Ramos (cell line): ENCODE data around the gene MMD.
"Not testable (repeated sequence)": the region's sequence is repeated elsewhere in the genome, so short reads cannot be mapped to it uniquely, and the experiment has no call there.

Experiments used
- in situ Hi-C: fragments of 300-500 bp; cut with MboI; formaldehyde crosslinking; loops from one replicate; pipeline ENCODE4 v1.14.3; 2022; ENCODE audit warnings: low sequenced_read_pairs; ENCODE audit not compliant: unreplicated experiment

Gene MMD

GRCh38 chr17:55444471-55445441, 23.1 kb upstream of the MMD start:
- in situ Hi-C loops, result no loop called here

GRCh38 chr17:55443904-55444303, 22.3 kb upstream of the MMD start:
- in situ Hi-C loops, result no loop called here

GRCh38 chr17:55442953-55443683, 21.5 kb upstream of the MMD start:
- in situ Hi-C loops, result no loop called here

GRCh38 chr17:55442462-55442861, 20.8 kb upstream of the MMD start:
- in situ Hi-C loops, result no loop called here

GRCh38 chr17:55441544-55441943, 19.9 kb upstream of the MMD start:
- in situ Hi-C loops, result no loop called here

GRCh38 chr17:55440391-55440790, 18.8 kb upstream of the MMD start:
- in situ Hi-C loops, result no loop called here

- in situ Hi-C loops, result no loop called here
Observed at GRCh38 chr17:55437159-55437605, 15.5 kb upstream of the MMD start.

- in situ Hi-C loops, result no loop called here
Observed at GRCh38 chr17:55436224-55437158, 14.9 kb upstream of the MMD start.

- in situ Hi-C loops, result no loop called here
Observed at GRCh38 chr17:55435408-55435807, 13.8 kb upstream of the MMD start.

GRCh38 chr17:55434721-55435120, 13.1 kb upstream of the MMD start:
- in situ Hi-C loops, result no loop called here

GRCh38 chr17:55433629-55434422, 12.2 kb upstream of the MMD start:
- in situ Hi-C loops, result no loop called here

GRCh38 chr17:55433029-55433628, 11.5 kb upstream of the MMD start:
- in situ Hi-C loops, result no loop called here

- in situ Hi-C loops, result no loop called here
Observed at GRCh38 chr17:55432358-55433028, 10.9 kb upstream of the MMD start.

- in situ Hi-C loops, result not testable (repeated sequence)
Observed at GRCh38 chr17:55431914-55432313, 10.3 kb upstream of the MMD start.

- in situ Hi-C loops, result no loop called here
Observed at GRCh38 chr17:55430541-55431288, 9.1 kb upstream of the MMD start.

- in situ Hi-C loops, result no loop called here
Observed at GRCh38 chr17:55427587-55427882, 5.9 kb upstream of the MMD start.

GRCh38 chr17:55426851-55427586, 5.4 kb upstream of the MMD start:
- in situ Hi-C loops, result no loop called here
